D721Med (cell line): ENCODE data around the gene TIMM13.

Experiments
- DNase-seq: peaks from one replicate; pipeline ENCODE4 v3.0.0; 2011; ENCODE audit warnings: low spot score; ENCODE audit not compliant: insufficient read length
- FAIRE-seq: peaks from 2 replicates; lab custom pipeline; 2011; peaks lifted over from hg19 to GRCh38; lab: Jason Lieb, UNC
- CTCF ChIP-seq: IDR thresholded peaks from 2 replicates; pipeline ENCODE4 v1.5.1; 2012; ENCODE audit warnings: mild to moderate bottlenecking, control low read depth; ENCODE audit not compliant: insufficient read depth; ENCODE audit errors: missing control alignments

TIMM13 gene

GRCh38 chr19:2426611-2427428 lies 566 bp downstream of the TIMM13 start:
- TF ChIP-seq CTCF = no peak
- FAIRE-seq = no peak
- DNase-seq = peak; percentile 61

GRCh38 chr19:2425622-2426581 lies 1.5 kb downstream of the TIMM13 start:
- TF ChIP-seq CTCF = no peak
- FAIRE-seq (no peak), DNase-seq (no peak)

GRCh38 chr19:2424686-2425621 lies 2.4 kb downstream of the TIMM13 start:
- TF ChIP-seq CTCF = peak; percentile 17
- DNase-seq = peak; percentile 63
- FAIRE-seq = no peak

- no peak for TF ChIP-seq CTCF
- FAIRE-seq (no peak), DNase-seq (no peak)
Measured at GRCh38 chr19:2423915-2424685, 3.3 kb downstream of the TIMM13 start.

GRCh38 chr19:2423071-2423914 lies 4.1 kb downstream of the TIMM13 start:
- no peak for TF ChIP-seq CTCF
- no peak for FAIRE-seq
- no peak for DNase-seq
